NCI-H526 (cell line): ENCODE data around the gene PSMB10.
A peak's percentile ranks its signal among the peaks of the same experiment; 100 is the strongest.
"Not testable (repeated sequence)": the region's sequence is repeated elsewhere in the genome, so short reads cannot be mapped to it uniquely, and the experiment has no call there.

Experiments used
- DNase-seq, 2 experiments: peaks; one replicate each; lab custom pipeline; 2025; lab: John Stamatoyannopoulos, UW

PSMB10 gene

DNA sequence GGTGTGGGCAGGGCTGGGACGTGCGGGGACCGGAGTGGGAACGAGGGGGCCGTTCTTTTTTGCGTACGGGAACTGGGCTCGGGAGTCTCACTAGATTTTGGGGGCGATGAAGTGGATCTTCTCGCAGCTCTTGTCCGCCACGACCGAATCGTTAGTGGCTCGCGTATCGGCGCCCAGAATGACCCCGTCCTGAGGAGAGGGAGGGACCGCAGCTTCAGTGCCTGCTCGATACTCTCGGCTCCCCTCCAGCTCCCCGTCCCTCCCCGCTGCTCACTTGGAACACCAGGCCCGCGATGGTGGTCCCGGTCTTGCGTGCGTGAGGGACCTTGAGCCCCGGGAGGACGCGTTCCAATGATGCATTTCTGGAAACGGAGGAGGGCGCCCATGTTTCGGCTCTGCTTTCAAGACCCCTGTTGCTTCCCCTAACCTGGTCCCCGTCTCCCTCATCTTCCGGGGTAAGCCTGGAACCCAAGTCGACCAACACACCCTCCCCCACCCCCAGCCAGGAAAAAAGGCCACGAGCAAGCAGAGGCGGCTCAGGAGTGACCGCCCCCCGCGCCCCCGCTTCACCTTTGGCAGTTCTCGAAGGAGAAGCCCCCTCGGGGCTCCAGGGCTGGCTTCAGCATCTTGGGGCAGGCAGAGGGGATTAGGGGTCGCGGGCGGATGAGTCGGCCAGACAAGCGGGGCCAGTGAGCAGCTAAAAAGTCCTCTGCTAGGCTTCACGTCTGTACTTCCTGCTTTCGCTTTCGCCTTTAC, at the start of gene PSMB10:
TSS of gene PSMB10 (minus strand) at position 727 of the 756 bp plus-strand sequence. CDS start at position 626, 101 bp downstream.
- peak in 1 of 2 experiments; percentile 40 for DNase-seq

- no peak for DNase-seq
Observed at GRCh38 chr16:67982011-67982696, 45.5 kb upstream of the PSMB10 start.

DNA sequence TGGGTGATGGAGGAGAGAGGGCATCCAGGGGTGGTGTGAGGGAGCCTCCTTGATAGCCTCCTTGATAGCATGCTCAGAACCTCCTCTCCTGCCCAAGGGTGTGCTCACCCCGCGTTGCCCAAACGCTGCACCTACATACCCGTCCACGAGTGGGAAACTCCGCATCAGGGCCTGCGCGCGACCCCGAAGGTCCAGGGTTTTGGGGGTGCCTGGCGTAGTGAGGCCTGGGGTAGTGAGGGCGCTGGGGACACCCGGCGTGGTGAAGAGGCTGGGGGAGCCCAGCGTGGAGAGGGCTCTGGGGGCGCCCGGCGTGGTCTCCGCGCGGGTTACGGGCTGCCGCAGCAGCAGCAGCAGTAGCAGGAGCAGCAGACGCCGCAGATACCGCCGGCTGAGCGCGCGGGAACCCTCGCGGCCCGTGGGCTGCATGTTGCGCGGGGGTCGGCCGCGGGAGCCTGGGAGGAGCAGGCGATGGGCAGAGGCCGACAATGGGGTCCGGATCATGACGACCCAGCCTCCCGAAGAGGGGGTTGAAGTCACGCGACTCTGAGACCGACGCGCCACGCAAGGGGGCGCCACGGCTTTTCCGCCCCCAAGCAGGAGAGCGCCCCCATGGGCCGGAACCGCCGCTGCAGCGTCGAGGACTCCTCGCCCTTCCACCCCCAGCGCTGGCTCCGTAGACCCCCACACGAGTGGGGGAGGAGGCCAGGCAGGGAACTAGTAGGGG, 43.5 kb upstream of the PSMB10 start, which contains the start of gene DPEP3:
TSS of gene DPEP3 (minus strand) at position 545 of the 724 bp plus-strand sequence. CDS start at position 426, 119 bp downstream.
- no peak for DNase-seq

DNA sequence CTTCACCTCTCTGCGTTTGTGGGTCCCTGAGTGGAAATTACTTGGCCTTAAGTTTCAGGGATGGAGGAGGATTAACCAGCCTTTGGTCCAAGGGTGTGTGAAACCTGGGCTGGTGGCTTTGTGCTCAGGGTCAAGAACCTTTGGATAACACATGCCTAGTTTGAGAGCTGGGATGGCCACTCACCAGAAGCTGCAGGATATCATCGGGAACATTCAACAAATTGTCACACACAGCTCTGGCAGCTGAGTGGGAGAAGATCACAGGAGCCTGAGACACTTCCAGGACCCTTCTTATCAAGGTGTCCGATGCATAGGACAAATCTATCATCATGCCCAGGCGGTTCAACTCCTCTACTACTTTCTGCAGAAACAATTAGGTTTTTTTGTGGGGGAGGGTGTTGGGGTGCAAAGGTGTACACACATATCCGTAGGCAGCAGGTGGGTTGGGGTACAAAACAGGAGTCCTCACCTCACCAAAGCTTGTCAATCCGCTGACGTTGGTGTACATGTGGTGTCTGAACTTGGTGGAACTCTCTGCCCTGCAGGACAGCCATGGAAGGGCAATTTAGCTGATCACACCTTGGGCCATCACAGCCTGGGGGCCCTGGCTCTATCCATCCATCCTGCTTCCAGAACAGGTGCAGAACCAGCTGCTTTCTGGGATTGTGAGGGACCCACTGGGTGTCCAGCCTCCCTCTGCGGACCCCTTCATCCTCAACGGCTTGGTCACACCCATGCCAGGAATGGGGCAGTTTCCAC, 41.0 kb upstream of the PSMB10 start:
- no peak for DNase-seq

DNA sequence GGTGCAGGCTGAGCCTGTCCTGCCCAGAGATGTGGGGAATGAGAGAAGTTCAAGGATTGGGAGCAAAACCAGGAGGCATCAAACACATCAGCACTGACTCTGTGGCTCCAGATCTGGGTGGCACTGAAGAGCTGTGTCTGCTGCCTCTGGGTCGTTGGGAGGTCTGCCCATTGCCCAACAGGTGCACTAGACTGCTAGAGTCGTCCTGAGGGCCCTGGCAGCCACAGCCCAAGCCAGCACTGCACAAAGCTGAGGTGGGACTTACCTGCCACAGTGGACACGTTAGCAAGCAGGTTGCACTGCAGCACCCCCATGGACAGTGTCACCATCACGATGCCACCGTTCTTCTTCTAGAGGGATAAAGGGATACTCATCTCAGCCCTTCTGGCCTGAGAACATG, 40.4 kb upstream of the PSMB10 start:
- no peak for DNase-seq

GRCh38 chr16:67976205-67976604, 39.6 kb upstream of the PSMB10 start:
- DNase-seq = no peak

DNA sequence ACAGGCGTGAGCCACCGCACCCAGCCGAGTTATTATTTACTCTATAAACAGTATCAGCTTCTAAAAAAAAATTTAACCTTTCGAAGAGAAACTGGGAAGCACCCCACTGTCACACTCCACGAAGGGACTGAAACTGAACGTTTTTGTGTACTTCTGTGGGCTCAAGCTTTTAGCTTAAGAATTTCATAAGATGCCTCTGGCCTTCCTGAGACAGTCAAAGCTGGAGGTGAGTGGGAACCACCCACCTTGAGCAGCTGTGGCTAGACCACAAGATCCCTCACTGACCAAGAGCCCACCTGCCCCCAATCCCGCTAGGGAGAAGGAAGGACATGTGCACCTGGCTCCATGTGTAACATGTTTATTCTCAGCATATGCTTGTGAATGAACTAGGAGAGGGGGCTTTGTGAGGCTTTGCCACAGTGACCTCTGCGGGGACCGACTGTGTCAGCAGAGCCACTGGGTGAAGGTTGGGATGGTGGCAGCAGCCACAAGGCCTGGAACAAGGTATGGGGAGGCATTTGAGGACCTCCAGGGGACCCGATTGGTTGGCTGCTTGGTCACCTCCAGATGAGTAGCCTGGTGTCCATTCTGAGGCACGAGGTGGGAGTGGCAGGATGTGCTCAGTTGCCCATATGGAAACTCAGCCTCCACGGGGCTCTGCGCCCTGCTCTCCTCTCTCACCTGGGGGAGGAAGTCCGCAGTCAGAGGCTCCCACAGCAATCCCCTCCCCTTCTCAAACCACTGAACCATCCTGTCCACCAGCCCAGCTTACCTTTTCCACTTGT, 38.9 kb upstream of the PSMB10 start:
- DNase-seq = no peak

DNA sequence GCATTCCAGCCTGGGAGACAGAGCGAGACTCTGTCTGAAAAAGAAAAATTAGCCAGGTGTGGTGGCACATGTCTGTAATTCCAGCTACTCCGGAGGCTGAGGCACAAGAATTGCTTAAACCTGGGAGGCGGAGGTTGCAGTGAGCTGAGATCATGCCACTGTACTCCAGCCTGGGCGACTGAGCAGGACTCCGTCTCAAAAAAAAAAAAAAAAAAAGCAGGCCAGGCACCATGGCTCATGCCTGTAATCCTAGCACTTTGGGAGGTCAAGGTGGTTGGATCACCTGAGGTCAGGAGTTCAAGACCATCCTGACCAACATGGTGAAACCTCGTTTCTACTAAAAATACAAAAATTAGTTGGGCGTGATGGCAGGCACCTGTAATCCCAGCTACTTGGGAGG, 35.6 kb upstream of the PSMB10 start:
- not testable (repeated sequence) for DNase-seq

GRCh38 chr16:67971111-67971510, 34.5 kb upstream of the PSMB10 start:
- no peak for DNase-seq

DNA sequence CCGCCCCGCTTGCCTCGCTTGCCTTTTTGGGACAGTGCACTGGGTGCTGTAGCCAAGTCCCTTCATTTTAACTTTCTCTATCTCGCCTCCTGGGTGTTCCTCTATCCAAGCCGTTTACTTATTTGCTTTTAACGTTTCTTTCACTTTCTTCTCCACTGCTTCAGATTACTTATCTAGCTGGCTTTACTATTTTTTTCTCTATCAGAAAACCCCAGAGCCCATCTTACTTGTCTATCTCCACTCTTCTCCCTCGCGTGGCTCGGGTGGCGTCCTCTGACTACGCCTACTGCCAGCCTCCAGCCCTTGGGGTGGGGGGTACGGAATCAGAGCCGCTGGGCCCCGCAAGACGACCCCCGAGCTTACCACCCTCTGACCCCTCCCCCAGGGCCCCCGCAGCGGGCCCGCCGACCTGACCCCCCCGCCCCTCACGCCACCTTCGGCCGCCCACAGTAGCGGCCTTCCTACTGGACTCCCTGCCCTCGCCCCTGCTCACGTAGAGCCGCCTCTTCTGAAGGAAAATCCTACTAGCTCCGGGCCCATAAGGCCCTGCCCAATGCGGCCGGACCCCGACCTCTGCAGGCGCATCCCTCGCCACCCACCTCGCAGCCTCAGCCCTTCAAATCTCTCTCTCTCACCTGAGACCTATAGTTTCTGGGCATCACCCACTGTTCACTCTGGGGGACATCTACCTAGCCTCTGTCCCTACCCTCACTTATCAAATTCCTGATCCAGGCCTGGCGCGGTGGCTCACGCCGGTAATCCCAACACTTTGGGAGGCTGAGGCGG, 32.8 kb upstream of the PSMB10 start:
- DNase-seq = no peak

- peak in 1 of 2 experiments; percentile 20 for DNase-seq
Observed at GRCh38 chr16:67968400-67969253, 32.0 kb upstream of the PSMB10 start, which contains the start of gene SLC12A4. SLC12A4 (minus strand) TSS chr16:67968637; CDS start chr16:67968553, 84 bp downstream.

DNA sequence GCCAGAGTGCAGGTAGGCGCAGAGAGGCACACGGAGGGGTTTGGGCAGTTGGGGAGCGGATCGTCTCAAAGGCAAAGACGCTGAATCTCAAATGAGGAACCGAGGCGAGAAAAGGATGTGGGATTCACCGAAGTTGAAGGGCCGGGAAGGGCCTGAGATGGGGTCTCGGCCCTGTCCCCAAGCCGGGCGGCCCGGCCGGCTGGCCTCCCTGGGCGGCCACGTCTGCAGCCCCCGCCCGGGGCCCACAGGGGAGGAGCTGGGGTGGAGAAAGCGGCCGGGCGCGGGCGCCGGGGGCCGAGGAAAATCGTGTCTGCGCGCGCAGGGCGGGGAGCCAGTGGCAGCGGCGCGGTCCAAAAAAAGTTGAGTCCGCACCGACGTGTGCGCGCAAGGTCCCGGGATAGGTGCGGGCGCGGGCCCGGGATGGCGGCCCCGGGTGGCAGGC, 31.3 kb upstream of the PSMB10 start:
- no peak for DNase-seq

- no peak for DNase-seq
Observed at GRCh38 chr16:67967183-67967957, 30.7 kb upstream of the PSMB10 start.

DNA sequence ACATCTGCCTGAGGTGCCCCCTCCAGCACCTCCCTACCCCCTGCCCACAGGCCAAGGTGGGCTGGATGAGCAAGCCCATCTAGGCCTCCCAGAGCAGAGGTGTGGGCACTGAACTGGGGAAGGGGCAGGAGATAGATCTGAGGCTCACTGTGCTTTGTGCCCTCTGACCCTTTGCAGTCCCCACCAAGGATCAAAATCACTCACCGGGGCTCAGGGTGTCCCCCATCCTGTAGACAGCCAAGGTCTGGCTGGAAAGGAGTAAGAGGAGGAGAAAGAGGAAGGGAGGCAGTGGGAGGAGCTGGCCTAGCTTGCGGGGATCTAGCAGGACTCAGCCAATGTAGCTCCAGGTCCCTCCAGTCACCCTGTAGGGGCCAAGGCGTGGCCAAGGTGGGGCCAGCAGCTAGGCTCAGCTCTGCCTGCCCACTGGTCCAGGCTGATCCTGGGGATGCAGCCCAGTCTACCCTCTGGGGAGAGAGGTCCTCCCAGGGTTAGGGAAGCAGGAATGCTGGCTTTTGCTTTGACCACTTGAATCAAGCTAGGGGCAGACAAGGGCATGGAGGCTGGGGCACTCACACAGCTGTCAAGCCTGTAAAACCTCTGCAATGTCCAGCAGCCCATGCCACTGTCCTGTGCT, 30.0 kb upstream of the PSMB10 start:
- DNase-seq = no peak

- peak in 1 of 2 experiments; percentile 27 for DNase-seq
Observed at GRCh38 chr16:67965668-67966548, 29.3 kb upstream of the PSMB10 start.

GRCh38 chr16:67964477-67965131, 28.0 kb upstream of the PSMB10 start:
- DNase-seq = no peak
